Measurements from ENCODE around the gene NDUFV1. TPM values are rescaled to one million over a fixed set of nuclear protein-coding genes. Genes with fewer than 3 reads are reported as not detected.

Gene NDUFV1
- total RNA-seq, 1 experiment from 2014 or later: 321 TPM

DNA sequence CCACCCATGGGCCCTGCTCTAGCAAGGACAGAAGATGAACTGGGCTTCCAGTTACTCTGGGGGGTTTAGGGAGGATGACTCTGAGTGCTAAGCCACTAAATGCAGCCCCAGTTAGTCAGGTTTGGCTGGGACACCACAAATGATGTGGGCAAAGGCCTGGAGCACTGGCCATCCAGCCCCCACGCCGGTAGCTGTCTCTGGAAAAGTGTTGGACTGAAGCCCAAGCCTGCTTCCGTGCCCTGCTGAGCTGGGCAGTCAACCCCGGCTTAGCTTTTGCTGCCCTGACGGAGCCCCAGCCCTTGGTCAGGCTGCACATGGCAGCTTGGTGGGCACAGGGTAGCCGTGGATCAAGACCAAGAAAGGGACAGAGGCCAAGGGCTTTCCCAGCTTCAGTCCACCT is 28.8 kb upstream of the NDUFV1 start:
- Histone ChIP-seq H3K4me3 (no peak overlapping the region), H3K4me2 (no peak overlapping the region), H3K27ac (no peak overlapping the region), H3K9me3 (ENCODE audit: insufficient read depth, low read depth) (no peaks in the 10 kb centered on the region), H3K4me1 (replicated peaks; ENCODE audit: insufficient read depth) (peaks cover 50% of the 10 kb centered on the region), H4K20me1 (ENCODE audit: insufficient read depth) (no peaks in the 10 kb centered on the region), H3K9me2 (ENCODE audit: insufficient read depth) (no peaks in the 10 kb centered on the region), H3F3A (ENCODE audit: insufficient read depth, low read depth) (peaks cover 42% of the 10 kb centered on the region), H2AFZ (no peak overlapping the region), H3K36me3 (ENCODE audit: low read depth) (no peaks in the 10 kb centered on the region), H3K79me2 (ENCODE audit: low read depth) (peaks cover 3% of the 10 kb centered on the region), H3K27me3 (ENCODE audit: insufficient read depth, low read depth) (no peaks in the 10 kb centered on the region)
- TF ChIP-seq CTCF (conservative IDR thresholded peaks at IDR 0.05) (no peak), EZH2 (IDR thresholded peaks at IDR 0.05; ENCODE audit: low read depth) (no peak)
- POLR2A ChIA-PET (ENCODE audit: unreplicated experiment): interaction anchor here (0.5 to 0.6 kb wide), 3 partner anchors 141 to 246 kb away, joined by 4 to 9 read pairs (median 7); no protein-coding TSS in a partner anchor
- intact Hi-C loops (cut with micrococcal nuclease; ENCODE audit: unreplicated experiment): no loop called here
- no TSS peak for BruUV-seq (replicated peaks)
- CTCF ChIA-PET: interaction anchor here (0.9 to 1.1 kb wide), 2 partner anchors 51 to 80 kb away, joined by 3 read pairs; no protein-coding TSS in a partner anchor
- no peak for DNase-seq

GRCh38 chr11:67581469-67581868 is 25.3 kb upstream of the NDUFV1 start:
- POLR2A ChIA-PET (ENCODE audit: unreplicated experiment): no interaction called here
- no peak overlapping the region for H2AFZ ChIP-seq
- peak overlapping the region; percentile 51 for H3K27ac ChIP-seq
- H3K27me3 ChIP-seq (ENCODE audit: insufficient read depth, low read depth): no peaks in the 10 kb centered on the region
- peaks cover 14% of the 10 kb centered on the region; the same call in 1 of the 2 replicates for H3K36me3 ChIP-seq (ENCODE audit: low read depth)
- TF ChIP-seq EZH2 (IDR thresholded peaks at IDR 0.05; ENCODE audit: low read depth) (no peak), CTCF (conservative IDR thresholded peaks at IDR 0.05) (no peak)
- H3K9me3 ChIP-seq (ENCODE audit: insufficient read depth, low read depth): no peaks in the 10 kb centered on the region
- intact Hi-C loops (cut with micrococcal nuclease; ENCODE audit: unreplicated experiment): loop anchor here (5.0 kb wide), 2 partner anchors 114 to 339 kb away; partner anchors contain the start of gene TMEM134
- H3F3A ChIP-seq (ENCODE audit: insufficient read depth, low read depth): peaks cover 61% of the 10 kb centered on the region
- peak overlapping the region; percentile 82; the same call in 1 of the 2 replicates for H3K4me3 ChIP-seq
- H3K9me2 ChIP-seq (ENCODE audit: insufficient read depth): no peaks in the 10 kb centered on the region
- H3K79me2 ChIP-seq (ENCODE audit: low read depth): peaks cover 26% of the 10 kb centered on the region
- peak; percentile 48 to 61 for DNase-seq
- CTCF ChIA-PET: interaction anchor here (1.2 to 1.9 kb wide), 2 partner anchors 47 to 230 kb away, joined by 3 to 6 read pairs; no protein-coding TSS in a partner anchor
- BruUV-seq (replicated peaks): no TSS peak
- peak overlapping the region; percentile 94 for H3K4me2 ChIP-seq
- H3K4me1 ChIP-seq (replicated peaks; ENCODE audit: insufficient read depth): peaks cover 52% of the 10 kb centered on the region
- peaks cover 22% of the 10 kb centered on the region for H4K20me1 ChIP-seq (ENCODE audit: insufficient read depth)

GRCh38 chr11:67582011-67582410 is 24.7 kb upstream of the NDUFV1 start:
- H3F3A ChIP-seq (ENCODE audit: insufficient read depth, low read depth): peaks cover 67% of the 10 kb centered on the region
- intact Hi-C loops (cut with micrococcal nuclease; ENCODE audit: unreplicated experiment): loop anchor here (2.0 to 5.0 kb wide), 5 partner anchors 49 to 340 kb away; partner anchors contain the start of genes CDK2AP2, POLD4 and TMEM134
- H3K9me3 ChIP-seq (ENCODE audit: insufficient read depth, low read depth): no peaks in the 10 kb centered on the region
- H2AFZ ChIP-seq: no peak overlapping the region
- ChIA-PET POLR2A (ENCODE audit: unreplicated experiment) (interaction anchor here (0.6 to 0.8 kb wide), 5 partner anchors 48 to 432 kb away, joined by 3 to 9 read pairs (median 4); no protein-coding TSS in a partner anchor), CTCF (interaction anchor here (0.6 to 1.9 kb wide), 3 partner anchors 47 to 237 kb away, joined by 3 to 6 read pairs (median 3); no protein-coding TSS in a partner anchor)
- peak overlapping the region; percentile 94 for H3K4me2 ChIP-seq
- no peaks in the 10 kb centered on the region for H3K27me3 ChIP-seq (ENCODE audit: insufficient read depth, low read depth)
- peaks cover 28% of the 10 kb centered on the region for H4K20me1 ChIP-seq (ENCODE audit: insufficient read depth)
- H3K79me2 ChIP-seq (ENCODE audit: low read depth): peaks cover 26% of the 10 kb centered on the region
- peak overlapping the region; percentile 82; the same call in 1 of the 2 replicates for H3K4me3 ChIP-seq
- H3K36me3 ChIP-seq (ENCODE audit: low read depth): peaks cover 19% of the 10 kb centered on the region; the same call in 1 of the 2 replicates
- peaks cover 52% of the 10 kb centered on the region for H3K4me1 ChIP-seq (replicated peaks; ENCODE audit: insufficient read depth)
- TF ChIP-seq CTCF (conservative IDR thresholded peaks at IDR 0.05): no peak
- TF ChIP-seq EZH2 (IDR thresholded peaks at IDR 0.05; ENCODE audit: low read depth): no peak
- H3K9me2 ChIP-seq (ENCODE audit: insufficient read depth): no peaks in the 10 kb centered on the region
- peak overlapping the region; percentile 51 for H3K27ac ChIP-seq
- no TSS peak for BruUV-seq (replicated peaks)
- DNase-seq: peak in 1 of 2 experiments; percentile 40

All from PC-9 (cell line).